HEK293T (cell line): ENCODE data around the gene MICOS13.

Source experiments
- ARNT ChIP-seq: fragments of 450-650 bp; IDR thresholded peaks from 2 replicates; pipeline ENCODE4 v1.6.1; 2017; ENCODE audit warnings: mild to moderate bottlenecking
- FOXM1 ChIP-seq: fragments of 450-650 bp; IDR thresholded peaks from 2 replicates; pipeline ENCODE4 v1.6.1; 2017; ENCODE audit warnings: mild to moderate bottlenecking, borderline replicate concordance
- L3MBTL2 ChIP-seq: fragments of 450-650 bp; conservative IDR thresholded peaks from 2 replicates; pipeline ENCODE4 v1.6.1; 2016; ENCODE audit warnings: mild to moderate bottlenecking
- SP1 ChIP-seq: fragments of 450-650 bp; IDR thresholded peaks from 2 replicates; pipeline ENCODE4 v1.6.1; 2017
- SUZ12 ChIP-seq: fragments of 450-650 bp; IDR thresholded peaks from 2 replicates; pipeline ENCODE4 v1.6.1; 2016; ENCODE audit warnings: mild to moderate bottlenecking
- ZNF384 ChIP-seq: fragments of 450-650 bp; IDR thresholded peaks from 2 replicates; pipeline ENCODE4 v1.6.1; 2016

- TF ChIP-seq FOXM1 = no peak
- no peak for TF ChIP-seq L3MBTL2
- no peak for TF ChIP-seq ARNT
- TF ChIP-seq SP1 = no peak
- TF ChIP-seq ZNF384 = no peak
- TF ChIP-seq SUZ12 = no peak
Observed at GRCh38 chr19:5714816-5715215, 34.5 kb upstream of the MICOS13 start.
